ENCODE results near the gene OR52N5. TPM values are rescaled to one million over a fixed set of nuclear protein-coding genes. Genes with fewer than 3 reads are reported as not detected.

OR52N5 gene
- total RNA-seq, 1 experiment from 2014 or later: not detected

DNA sequence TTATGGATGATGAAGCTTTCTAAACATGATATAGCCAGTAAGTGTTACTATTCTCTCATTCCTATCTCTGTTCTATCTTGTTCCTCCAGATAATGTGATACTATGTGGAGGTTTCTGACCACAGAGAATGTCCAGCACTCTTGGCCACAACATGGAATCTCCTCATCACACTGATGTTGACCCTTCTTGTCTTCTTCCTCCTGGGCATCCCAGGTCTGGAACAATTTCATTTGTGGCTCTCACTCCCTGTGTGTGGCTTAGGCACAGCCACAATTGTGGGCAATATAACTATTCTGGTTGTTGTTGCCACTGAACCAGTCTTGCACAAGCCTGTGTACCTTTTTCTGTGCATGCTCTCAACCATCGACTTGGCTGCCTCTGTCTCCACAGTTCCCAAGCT is 56.8 kb downstream of the OR52N5 start:
- 0 out of 2 replicates have a peak, but pooled peaks have one; percentile 12 for ATAC-seq
- CTCF ChIA-PET: no interaction called here

More for the DNA sequence above, 56.8 kb downstream of the OR52N5 start:
- Histone ChIP-seq H3K27me3 (ENCODE audit: control insufficient read depth, insufficient read depth, low read length) (peaks cover 31% of the 10 kb centered on the region), H3K4me1 (ENCODE audit: control insufficient read depth, insufficient read depth, low read length) (no peaks in the 10 kb centered on the region), H3K36me3 (ENCODE audit: control insufficient read depth, insufficient read depth, low read length) (no peaks in the 10 kb centered on the region), H3K9me3 (ENCODE audit: control insufficient read depth, insufficient read depth, low read depth, low read length) (no peaks in the 10 kb centered on the region), H3K27ac (ENCODE audit: low read length) (no peak overlapping the region), H3K4me3 (ENCODE audit: low read depth in 2 of 2, low read length in 2 of 2) (no peak overlapping the region)
- in situ Hi-C loops (cut with HindIII; ENCODE audit: low pct_unique_long_range_greater_than_20kb, low sequenced_read_pairs): no loop called here
- intact Hi-C loops (cut with micrococcal nuclease; ENCODE audit: unreplicated experiment): no loop called here
- no TSS peak for BruUV-seq (replicated peaks)
- POLR2A ChIA-PET: no interaction called here
- no peak for DNase-seq (ENCODE audit: low read depth, low spot score)
- TF ChIP-seq, protein P1, sequence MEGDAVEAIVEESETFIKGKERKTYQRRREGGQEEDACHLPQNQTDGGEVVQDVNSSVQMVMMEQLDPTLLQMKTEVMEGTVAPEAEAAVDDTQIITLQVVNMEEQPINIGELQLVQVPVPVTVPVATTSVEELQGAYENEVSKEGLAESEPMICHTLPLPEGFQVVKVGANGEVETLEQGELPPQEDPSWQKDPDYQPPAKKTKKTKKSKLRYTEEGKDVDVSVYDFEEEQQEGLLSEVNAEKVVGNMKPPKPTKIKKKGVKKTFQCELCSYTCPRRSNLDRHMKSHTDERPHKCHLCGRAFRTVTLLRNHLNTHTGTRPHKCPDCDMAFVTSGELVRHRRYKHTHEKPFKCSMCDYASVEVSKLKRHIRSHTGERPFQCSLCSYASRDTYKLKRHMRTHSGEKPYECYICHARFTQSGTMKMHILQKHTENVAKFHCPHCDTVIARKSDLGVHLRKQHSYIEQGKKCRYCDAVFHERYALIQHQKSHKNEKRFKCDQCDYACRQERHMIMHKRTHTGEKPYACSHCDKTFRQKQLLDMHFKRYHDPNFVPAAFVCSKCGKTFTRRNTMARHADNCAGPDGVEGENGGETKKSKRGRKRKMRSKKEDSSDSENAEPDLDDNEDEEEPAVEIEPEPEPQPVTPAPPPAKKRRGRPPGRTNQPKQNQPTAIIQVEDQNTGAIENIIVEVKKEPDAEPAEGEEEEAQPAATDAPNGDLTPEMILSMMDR (IDR thresholded peaks at IDR 0.05): no peak
- TF ChIP-seq TCF7L2 (IDR thresholded peaks at IDR 0.05; ENCODE audit: low read depth, low read length): no peak
- TF ChIP-seq, protein P2, sequence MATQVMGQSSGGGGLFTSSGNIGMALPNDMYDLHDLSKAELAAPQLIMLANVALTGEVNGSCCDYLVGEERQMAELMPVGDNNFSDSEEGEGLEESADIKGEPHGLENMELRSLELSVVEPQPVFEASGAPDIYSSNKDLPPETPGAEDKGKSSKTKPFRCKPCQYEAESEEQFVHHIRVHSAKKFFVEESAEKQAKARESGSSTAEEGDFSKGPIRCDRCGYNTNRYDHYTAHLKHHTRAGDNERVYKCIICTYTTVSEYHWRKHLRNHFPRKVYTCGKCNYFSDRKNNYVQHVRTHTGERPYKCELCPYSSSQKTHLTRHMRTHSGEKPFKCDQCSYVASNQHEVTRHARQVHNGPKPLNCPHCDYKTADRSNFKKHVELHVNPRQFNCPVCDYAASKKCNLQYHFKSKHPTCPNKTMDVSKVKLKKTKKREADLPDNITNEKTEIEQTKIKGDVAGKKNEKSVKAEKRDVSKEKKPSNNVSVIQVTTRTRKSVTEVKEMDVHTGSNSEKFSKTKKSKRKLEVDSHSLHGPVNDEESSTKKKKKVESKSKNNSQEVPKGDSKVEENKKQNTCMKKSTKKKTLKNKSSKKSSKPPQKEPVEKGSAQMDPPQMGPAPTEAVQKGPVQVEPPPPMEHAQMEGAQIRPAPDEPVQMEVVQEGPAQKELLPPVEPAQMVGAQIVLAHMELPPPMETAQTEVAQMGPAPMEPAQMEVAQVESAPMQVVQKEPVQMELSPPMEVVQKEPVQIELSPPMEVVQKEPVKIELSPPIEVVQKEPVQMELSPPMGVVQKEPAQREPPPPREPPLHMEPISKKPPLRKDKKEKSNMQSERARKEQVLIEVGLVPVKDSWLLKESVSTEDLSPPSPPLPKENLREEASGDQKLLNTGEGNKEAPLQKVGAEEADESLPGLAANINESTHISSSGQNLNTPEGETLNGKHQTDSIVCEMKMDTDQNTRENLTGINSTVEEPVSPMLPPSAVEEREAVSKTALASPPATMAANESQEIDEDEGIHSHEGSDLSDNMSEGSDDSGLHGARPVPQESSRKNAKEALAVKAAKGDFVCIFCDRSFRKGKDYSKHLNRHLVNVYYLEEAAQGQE (IDR thresholded peaks at IDR 0.05; ENCODE audit: insufficient read depth in 1 of 2, low read depth in 2 of 2, low read length in 1 of 2): no peak

Other genes starting within 250 kb of the OR52N5 start
- 0.15 TPM for gene OR52H1, start 234.8 kb downstream of the OR52N5 start, total RNA-seq (2021; ENCODE audit: unreplicated experiment)
- gene OR52B6, start 202.5 kb downstream of the OR52N5 start, total RNA-seq (2021; ENCODE audit: unreplicated experiment): not detected
- 53.8 TPM for gene TRIM6, start 186.7 kb downstream of the OR52N5 start, total RNA-seq (2021; ENCODE audit: unreplicated experiment)
- gene TRIM34, start 158.4 kb downstream of the OR52N5 start, total RNA-seq (2021; ENCODE audit: unreplicated experiment): 1.5 TPM
- gene TRIM5, start 98.3 kb downstream of the OR52N5 start, total RNA-seq (2021; ENCODE audit: unreplicated experiment): 56.1 TPM
- 1.4 TPM for gene TRIM22, start 93.6 kb downstream of the OR52N5 start, total RNA-seq (2021; ENCODE audit: unreplicated experiment)
- gene OR56B1, start 46.9 kb downstream of the OR52N5 start, total RNA-seq (2021; ENCODE audit: unreplicated experiment): not detected
- not detected for gene OR52N4, start 29.1 kb downstream of the OR52N5 start, total RNA-seq (2021; ENCODE audit: unreplicated experiment)
- gene OR52N1, start 7.9 kb upstream of the OR52N5 start, total RNA-seq (2021; ENCODE audit: unreplicated experiment): not detected
- gene OR52N2, start 25.6 kb upstream of the OR52N5 start, total RNA-seq (2021; ENCODE audit: unreplicated experiment): not detected
- gene OR52E6, start 58.5 kb upstream of the OR52N5 start, total RNA-seq (2021; ENCODE audit: unreplicated experiment): not detected
- not detected for gene OR52E8, start 74.3 kb upstream of the OR52N5 start, total RNA-seq (2021; ENCODE audit: unreplicated experiment)
- not detected for gene OR52E4, start 97.3 kb upstream of the OR52N5 start, total RNA-seq (2021; ENCODE audit: unreplicated experiment)
- gene OR52E5, start 109.9 kb upstream of the OR52N5 start, total RNA-seq (2021; ENCODE audit: unreplicated experiment): not detected
- gene OR56A3, start 158.9 kb upstream of the OR52N5 start, total RNA-seq (2021; ENCODE audit: unreplicated experiment): not detected
- gene OR56A5, start 185.1 kb upstream of the OR52N5 start, total RNA-seq (2021; ENCODE audit: unreplicated experiment): not detected
- not detected for gene OR52L1, start 203.6 kb upstream of the OR52N5 start, total RNA-seq (2021; ENCODE audit: unreplicated experiment)
- gene OR56A4, start 223.6 kb upstream of the OR52N5 start, total RNA-seq (2021; ENCODE audit: unreplicated experiment): not detected
- gene OR56A1, start 247.4 kb upstream of the OR52N5 start, total RNA-seq (2021; ENCODE audit: unreplicated experiment): not detected